HG03354 (cell line): ENCODE measurements around the gene WDR4.
"Not testable (repeated sequence)": the region's sequence is repeated elsewhere in the genome, so short reads cannot be mapped to it uniquely, and the experiment has no call there.

Experiments
- ATAC-seq: cut with Tn5 transposase; IDR thresholded peaks from one replicate; pipeline ENCODE4 v1.9.1; 2021; ENCODE audit warnings: mild to moderate bottlenecking; ENCODE audit not compliant: unreplicated experiment, poor library complexity, severe bottlenecking

WDR4 gene

DNA sequence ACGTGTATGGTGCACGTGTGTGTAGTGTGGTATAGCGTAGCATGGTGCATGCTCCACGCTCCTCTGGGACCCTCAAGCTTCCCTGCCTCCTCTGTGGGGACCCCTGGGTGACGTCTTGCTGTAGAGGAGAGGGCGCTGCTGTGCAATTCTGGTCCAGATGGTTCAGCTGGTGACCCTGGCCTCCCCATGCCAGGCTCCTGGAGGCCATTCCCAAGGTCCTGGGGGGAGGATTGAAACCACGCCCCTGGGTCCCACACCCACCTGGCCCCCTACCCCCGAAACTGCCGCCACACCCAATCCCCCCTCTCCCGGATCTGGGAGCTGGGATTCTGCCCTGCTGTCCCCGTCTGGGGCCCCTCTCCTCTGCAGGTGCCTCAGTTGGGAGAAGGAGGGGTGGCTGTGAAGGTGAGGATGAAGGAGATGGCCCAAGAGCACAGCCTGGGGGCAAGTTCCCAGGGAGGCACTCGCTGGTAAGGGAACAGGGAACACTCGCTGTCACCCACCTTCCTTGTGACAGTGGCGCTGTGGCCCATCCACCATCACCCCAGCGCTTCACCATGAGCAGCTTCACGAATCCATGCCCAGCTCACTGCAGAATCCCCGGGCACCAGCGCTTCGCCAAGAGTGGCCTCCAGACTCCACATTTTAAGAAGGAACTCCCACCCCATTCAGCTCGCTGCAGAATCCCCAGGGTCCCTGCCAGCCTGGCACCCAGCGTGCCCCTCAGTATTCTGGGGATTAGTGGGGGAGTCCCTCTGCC, 38.0 kb downstream of the WDR4 start:
- no peak for ATAC-seq

DNA sequence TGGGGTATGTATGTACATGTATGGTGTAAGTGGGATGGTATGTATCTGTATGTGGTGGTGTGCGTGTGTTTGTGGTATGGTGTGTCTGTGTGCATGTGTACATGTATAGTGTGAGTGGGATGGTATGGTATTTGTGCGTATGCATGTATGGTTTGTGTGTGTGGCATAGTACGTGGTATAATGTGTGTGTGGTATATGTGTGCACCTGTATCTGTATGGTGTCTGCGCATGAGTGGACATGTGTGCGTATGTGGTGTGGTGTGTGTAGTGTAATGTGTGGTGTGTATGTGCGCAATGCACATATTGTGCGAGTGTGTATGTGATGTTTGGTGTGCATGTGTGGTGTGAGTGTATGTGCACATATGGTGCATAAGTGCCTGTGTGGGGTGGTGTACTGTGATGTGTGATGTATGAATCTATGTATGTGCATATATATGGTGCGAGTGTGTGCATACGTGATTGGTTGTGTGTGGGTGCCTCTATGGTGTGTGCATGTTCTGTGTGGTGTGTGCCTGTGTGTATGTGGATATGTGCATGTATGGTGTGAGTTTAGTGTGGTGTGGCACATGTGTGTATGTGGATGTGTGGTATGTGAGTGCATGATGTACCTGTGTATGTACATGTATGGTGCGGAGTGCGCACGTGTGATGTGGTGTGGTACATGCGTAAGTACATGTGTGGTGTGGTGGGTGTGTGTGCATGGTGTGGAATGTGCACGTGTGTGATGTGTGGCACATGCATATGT, 38.8 kb downstream of the WDR4 start:
- no peak for ATAC-seq

DNA sequence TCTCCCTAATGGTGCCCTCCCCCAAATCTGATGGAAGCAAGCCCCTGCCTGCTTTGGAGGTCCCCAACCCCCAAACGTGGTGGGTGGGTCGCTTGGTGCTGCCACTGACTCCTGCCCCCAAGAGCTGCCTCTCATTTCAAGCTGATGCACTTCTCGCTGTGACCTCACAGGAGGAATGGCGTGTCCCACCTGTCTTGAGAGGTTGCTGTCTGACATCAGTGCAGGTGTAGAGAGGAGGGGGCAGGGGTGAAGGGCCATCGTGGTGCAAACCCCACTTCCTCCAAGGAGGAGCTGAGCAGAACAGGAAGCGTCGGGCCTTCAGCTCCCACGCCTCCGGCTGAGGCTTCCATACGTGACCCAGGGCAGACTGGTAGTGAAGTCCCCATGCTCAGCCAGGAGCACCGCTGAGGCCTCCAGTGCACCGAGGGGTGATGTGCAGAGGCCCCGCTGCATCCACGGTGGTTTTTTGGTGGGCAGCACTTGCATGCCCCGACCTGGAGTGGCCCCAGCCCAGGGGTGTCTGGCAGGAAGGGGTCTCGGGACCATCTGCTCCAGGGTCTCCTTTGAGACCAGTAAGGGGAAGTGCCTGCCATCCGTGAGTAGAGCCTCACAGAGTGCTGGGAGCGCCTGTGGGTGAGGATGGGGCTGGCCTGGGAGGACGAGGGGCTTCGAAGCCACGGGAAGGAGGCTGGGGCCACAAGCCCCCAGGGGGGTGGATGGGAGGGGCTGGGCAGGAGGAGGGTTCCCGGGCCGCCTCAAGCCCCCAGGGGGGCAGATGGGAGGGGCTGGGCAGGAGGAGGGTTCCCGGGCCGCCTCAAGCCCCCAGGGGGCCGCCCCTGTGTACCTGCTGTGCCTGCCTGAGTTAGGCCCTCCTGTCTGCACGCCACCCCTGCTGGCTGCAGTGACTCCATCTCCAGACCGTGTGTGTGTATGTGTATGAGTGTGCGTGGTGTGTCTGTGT, 39.8 kb downstream of the WDR4 start:
- ATAC-seq, result no peak

DNA sequence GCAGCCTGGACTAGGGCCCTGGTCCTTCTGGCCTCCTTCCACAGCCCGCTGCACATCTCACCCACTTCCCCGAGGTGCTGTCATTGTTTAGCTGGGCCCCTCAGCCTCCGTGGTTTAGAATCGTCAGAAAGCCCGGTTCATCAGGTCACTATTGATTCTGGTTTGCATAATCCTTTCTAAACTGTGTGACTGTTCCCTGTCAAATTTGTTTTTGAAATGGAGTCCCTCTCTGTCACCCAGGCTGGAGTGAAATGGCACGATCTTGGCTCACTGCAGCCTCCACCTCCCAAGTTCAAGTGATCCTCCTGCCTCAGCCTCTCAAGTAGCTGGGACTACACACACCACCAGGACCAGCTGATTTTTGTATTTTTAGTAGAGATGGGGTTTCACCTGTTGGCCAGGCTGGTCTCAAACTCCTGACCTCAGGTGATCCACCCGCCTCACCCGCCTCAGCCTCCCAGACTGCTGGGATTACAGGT, 41.1 kb downstream of the WDR4 start:
- ATAC-seq, result not testable (repeated sequence)

DNA sequence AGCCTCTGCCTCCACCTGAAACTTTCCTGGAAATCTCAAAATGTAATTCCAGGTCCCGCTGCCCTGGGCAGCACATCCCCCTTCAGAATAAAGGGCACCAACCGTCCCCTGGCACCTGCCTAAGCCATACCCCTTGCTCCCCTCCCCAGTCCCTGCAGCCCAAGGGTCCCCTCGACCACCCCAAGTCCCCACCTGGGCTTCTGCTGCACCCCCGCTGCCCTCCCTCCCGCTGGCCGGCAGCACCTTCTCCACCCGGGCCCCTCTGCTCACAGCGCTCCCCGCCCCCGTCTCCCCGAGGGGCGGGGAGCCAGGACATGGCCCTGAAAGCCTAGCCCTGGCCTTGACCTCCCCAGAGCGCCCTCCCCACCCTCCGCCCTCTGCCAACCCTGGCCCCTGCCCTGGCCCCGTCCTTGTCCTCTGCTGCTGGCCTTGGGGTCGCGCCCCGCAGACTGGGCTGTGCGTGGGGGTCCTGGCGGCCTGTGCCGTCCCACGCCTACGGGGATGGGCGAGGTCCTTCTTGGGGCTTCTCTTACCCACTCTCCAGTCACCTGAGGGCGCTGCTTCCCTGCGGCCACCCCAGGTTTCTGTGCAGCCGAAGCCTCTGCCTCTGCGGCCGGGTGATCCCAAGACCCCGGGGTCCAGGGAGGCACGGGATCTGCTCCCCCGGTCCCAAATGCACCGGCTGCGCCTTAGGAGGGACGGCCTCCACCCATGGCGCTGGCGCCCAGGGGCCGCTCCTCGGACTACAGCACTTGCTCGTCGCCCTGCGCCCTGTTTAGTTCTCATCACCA, 41.7 kb downstream of the WDR4 start:
- ATAC-seq, result no peak

DNA sequence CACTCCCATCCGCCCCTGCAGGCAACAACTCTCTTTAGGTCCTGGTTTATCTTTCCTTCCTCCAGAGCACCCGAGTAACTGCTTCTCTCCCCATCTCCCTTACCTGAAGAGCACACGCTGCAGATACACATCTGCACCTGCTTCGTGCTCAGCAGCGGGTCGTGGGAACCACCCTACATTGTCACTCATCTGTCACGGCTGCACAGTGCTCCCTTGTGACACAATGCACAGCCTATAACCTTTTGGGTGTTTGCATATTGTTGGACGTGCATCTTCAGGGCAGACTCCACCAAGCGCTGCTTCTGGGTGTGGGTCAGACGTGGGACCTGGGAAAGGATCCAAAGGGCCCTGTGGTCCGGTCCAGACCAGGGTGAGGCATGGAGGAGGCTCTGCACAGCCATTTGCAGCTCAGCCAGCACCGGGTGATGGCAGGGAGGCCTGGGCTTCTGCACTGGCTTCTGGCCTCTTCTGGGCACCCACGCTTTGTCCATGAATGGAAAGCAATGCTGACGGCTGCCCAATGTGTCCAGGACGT, 42.5 kb downstream of the WDR4 start:
- ATAC-seq, result no peak

DNA sequence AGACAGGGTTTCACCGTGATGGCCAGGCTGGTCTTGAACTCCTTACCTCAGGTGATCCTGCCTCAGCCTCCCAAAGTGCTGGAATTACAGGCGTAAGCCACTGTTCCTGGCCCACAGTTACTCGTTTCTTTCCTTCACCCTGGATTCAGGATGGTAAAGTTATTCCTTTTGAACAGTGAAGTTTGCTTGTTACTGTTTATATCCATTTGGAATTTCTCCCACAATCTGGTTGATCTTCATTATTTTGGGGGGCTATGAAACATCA, 43.0 kb downstream of the WDR4 start:
- no peak for ATAC-seq

DNA sequence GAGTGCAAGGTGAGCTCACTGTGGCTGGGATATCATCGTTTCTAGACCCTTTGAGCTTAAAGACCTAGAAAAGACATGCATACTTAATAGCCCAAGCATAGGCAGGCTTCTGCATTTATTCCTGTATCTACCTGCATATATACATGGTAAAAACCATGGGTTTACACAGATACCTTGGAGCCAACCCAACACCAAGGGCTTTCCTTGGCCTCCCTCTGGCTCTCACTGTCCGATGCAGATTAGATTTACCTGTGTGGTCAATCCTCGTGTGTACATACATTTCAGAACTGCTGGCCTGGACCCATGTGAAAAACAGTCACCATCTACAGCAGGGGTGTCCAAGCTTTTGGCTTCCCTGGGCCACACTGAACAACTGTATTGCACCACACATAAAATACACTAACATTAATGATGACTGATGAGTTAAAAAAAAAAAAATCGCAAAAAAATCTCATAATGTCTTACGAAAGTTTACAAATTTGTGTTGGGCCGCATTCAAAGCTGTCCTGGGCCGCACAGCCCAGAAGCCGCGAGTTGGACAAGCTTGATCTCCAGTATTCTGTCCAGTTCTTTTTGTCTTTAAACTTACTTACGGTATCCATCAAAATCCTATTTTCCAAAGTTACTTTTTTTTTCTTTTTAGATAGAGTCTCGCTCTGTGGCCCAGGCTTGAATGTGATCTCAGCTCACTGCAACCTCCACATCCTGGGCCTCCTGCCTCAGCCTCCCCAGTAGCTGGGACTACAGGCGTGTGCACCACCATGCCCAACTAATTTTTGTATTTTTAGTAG, 43.5 kb downstream of the WDR4 start:
- no peak for ATAC-seq

DNA sequence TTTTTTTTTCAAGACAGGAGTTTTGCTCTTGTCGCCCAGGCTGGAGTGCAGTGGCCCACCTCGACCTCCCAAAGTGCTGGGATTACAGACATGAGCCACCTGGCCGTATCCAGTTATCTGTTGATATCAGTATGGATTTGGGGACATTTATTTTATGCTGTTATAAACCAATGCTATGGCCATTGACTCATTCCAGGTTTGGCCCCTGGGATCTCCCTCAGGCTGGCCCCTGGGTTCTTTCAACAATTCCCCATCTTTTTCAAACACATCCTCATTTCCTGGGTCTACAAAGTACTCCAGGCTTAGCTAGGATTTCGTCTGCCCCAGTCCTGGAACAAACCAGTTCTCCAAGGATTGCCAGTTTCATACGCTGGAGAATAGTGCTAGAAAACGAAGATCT, 44.1 kb downstream of the WDR4 start:
- ATAC-seq, result no peak

DNA sequence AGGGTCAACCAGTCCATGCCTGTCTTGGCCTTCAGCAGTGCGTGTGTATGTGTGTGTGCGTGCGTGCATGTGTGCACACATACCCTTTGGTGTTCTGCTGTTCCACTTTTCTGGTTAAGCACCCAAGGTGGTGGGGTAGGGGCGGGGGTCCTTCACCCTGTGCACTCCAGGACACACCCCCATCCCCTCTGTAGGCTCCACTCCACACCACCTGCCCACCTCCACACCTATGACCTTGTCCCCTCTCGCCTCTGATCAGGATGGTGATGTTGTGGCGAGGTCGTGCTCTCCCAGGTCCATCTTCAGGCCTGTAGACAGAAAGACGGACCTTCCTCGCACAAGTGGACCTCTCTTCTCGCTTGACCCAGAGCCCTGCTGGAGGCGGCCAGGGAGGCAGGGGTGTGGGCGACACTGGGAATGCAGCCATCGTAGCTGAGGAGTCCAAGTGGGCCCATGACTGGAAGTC, 44.6 kb downstream of the WDR4 start:
- ATAC-seq, result no peak

DNA sequence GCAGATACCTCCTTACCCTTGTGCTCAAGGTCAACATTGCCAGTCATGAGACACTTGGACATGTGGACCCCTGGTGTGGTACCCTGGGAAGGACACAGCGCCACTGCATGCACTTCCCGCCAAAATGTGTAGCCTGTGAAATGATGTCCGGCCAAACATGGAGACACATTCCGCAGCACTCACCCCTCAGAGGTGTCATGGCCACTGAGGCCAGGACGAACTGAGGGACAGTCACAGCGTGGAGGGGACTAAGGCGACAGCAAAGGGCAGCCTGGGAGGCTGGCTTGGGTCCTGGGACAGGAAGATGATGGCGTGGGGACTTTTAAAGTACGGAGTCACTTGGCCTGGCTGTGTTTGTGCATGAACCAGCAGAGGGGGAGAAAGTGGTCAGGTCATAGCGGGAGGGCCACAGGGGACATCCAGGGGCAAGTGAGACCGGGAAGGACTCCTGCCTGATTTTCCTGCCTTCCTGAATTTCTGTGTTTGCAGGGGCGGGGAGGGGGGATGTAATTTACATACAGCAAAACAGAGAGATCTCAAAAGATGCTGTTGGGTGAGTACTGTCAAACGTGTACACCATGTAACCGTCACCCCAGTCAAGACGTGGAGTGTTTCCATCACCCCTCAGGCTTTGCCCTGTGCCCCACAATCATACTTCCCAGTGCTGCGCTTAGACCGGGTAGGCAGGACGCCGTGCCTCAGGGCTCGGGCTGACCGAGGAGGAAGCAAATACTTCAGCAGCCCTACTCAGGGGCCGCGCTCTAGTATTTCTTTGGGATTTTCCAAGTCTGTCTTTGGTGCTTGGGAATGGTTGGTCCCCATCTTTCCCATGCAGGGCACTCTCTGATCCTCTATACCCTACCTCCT, 45.2 kb downstream of the WDR4 start:
- ATAC-seq, result no peak

DNA sequence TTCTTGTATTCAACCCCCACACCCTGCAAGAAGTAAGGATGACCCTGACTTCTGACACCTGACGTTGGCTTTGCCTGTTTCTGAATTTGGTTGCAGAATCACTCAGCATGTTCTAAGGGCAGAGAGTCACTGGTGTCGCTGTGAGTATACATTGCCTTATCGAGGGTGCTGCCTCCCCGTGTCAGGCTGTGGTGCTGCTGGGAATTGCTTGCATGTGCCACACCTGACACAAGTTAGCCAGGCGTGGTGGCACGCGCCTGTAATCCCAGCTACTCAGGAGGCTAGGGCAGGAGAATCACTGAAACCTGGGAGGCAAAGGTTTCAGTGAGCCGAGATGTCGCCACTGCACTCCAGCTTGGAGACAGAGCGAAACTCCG, 45.9 kb downstream of the WDR4 start:
- ATAC-seq, result peak; percentile 62

DNA sequence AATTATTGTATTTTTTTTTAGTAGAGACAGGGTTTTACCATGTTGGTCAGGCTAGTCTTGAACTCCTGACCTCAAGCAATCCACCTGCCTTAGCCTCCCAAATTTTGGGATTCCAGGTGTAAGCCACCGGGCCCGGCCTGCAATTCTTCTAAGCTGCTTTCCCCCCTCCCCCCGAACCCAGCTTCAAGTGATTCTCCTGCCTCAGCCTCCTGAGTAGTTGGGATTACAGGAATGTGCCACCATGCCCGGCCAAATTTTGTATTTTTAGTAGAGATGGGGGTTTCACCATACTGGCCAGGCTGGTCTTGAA, 47.1 kb downstream of the WDR4 start:
- not testable (repeated sequence) for ATAC-seq

DNA sequence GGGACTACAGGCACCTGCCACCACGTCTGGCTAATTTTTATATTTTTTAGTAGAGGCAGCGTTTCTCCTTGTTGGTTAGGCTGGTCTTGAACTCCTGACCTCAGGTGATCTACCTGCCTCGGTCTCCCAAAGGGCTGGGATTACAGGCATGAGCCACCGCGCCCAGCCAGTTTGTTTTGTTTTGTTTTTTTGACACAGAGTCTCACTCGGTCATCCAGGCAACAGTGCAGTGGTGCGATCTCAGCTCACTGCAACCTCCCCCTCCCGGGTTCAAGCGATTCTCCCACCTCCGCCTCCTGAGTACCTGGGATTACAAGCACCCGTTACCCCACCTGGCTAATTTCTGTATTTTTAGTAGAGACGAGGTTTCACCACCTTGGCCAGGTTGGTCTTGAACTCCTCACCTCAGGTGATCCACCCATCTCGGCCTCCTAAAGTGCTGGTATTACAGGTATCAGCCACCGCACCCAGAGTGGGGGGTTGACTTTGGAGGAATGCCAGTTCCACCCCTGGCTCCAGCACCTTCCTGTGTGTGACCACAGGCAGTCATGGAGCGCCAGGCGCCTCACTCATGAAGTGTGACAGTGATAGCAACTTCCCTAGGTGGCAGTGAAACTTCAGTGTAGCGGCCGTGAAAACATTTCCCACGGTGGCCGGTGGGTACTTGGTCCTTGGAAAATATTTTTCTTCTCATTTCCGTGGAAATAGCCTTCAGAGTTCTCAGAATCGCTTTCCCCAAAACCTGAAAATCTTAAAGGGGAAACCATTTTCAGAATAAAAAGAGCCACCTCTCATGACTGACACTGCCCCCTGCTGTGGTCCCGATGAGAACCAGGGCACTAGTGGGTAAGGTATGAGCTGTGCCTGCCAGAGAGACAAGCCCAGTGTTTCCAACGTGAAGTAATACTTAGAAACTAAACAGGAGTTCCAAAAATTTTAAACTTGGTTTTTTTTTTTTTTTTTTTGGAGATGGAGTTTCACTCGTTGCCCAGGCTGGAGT, 48.6 kb downstream of the WDR4 start:
- ATAC-seq, result no peak

DNA sequence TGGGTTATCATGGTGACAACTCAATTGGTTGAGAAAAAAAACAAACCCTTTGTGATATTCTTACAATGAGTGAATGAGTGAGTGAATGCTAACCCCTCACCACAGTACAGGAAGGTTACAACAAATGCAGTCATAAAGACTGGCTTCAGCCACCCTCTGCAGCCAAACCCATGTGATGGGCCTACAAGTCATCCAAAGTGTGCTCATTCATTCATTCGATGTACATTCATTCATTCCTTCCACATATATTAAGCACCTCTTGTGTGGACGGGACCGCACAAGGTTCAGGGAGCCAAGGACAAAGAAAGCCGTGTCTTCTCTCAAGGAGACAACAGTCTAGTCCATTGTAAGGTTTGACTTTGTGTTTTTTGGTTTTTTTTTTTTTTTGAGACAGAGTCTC, 49.4 kb downstream of the WDR4 start:
- no peak for ATAC-seq

DNA sequence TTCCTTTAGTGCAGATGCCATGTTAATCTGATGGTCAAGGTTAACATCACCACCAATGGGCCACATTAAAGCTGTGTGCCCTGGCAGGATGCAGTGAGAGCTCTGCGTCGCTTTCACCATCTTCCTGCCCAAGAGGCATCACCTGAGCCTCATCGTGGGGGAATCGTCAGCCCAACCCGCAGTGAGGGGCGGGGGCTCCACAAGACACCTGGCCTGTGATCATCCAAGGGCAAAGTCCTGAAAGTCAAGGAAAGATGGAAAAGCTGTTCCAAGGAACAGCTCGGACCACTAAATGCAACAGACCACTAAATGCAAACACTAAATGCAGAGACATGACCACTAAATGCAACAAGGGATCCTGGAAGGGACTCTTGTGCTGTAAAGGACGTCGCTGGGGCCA, 49.9 kb downstream of the WDR4 start:
- no peak for ATAC-seq

DNA sequence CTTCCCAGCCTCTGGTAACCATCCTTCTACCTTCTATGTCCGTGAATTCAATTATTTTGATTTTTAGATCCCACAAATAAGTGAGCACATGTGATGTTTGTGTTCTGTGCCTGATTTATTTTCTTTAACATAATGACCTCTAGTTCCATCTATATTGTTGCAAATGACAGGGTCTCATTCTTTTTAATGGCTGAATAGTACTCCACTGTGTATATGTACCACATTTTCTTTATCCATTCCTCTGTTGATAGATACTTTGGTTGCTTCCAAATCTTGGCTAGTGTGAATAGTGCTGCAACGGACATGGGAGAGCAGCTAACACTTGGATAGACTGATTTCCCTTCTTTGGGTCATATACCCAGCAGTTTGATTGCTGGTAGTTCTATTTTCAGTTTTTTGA, 51.8 kb downstream of the WDR4 start:
- no peak for ATAC-seq
